Stimulated activated CD4-positive, alpha-beta T cell treated with anti-CD3 and anti-CD28 coated beads, Interleukin-1b, Interleukin-23, amount 100 ng/mL, for 48 hours (primary cell): Measurements from ENCODE around the gene IL18.
"Not testable (repeated sequence)": the region's sequence is repeated elsewhere in the genome, so short reads cannot be mapped to it uniquely, and the experiment has no call there.

Experiments used
- DNase-seq: peaks from one replicate; pipeline ENCODE4 v3.0.0-alpha.2; 2020

The IL18 gene

DNA sequence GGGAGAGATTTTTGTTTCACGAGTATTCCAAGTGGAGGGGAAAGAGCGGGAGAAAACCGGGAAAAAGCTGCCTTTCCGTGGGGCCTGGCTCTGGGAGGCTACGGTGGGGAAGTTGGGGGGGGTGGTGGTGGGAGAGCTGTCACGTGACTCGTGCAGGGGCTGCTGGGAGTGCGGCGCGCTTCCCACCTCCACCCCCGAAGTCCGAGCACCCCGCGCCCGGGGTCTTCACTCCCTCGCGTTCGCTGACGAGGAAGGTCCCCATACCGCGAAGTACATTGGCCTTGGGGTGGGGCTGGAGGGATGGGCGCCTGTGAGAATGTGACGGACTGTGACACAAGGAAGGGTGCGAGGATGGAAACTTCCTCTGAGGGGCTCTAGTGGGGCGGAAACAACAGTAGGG, 3.3 kb upstream of the IL18 start, which contains the start of gene TEX12:
TEX12 (plus strand) TSS at position 228 of the 400 bp plus-strand sequence. CDS start 1,897 bp downstream, outside the sequence.
- no peak for DNase-seq

- DNase-seq = no peak
Measured at GRCh38 chr11:112166562-112166961, 2.7 kb upstream of the IL18 start.

DNA sequence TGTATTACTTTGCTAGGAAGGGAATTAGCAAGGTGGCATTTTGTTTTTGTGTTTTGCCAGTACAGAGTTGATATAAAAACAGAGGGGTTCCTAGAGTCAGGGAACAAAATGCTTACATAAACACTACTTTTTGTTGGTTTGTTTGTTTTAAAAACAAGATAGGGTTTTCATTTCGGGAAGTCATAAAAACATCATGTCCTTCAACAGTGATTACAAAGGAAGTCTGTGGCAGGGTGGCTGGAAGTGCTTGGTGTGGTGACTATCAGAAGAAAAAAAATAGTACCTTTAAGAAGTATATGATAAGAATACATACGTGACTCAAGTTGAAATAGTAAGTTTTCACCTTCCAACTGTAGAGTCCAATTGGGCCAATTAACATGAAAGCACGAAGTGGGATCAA, 1.2 kb upstream of the IL18 start:
- no peak for DNase-seq

- DNase-seq = no peak
Measured at GRCh38 chr11:112162761-112163546, 940 bp downstream of the IL18 start.

GRCh38 chr11:112162200-112162599, 1.7 kb downstream of the IL18 start:
- DNase-seq = not testable (repeated sequence)

DNA sequence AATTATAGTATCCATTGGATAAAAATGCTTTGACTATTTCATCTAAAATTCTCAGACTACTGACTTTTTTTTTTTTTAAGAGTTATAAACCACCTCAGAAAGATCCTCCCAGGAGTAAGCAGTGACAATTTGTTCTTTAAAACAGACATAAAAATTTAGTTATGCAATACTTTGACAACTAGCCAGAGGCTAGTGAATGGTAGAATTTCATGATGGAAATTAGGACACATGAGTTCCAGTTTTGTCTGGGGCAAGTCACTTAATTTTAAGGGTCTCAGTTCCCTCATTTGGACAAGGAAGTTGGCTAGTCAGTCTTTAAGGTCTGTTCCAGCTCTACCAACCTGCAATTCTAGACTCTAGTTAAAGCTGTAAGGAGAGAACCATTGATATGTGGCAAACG, 2.9 kb downstream of the IL18 start:
- no peak for DNase-seq

DNA sequence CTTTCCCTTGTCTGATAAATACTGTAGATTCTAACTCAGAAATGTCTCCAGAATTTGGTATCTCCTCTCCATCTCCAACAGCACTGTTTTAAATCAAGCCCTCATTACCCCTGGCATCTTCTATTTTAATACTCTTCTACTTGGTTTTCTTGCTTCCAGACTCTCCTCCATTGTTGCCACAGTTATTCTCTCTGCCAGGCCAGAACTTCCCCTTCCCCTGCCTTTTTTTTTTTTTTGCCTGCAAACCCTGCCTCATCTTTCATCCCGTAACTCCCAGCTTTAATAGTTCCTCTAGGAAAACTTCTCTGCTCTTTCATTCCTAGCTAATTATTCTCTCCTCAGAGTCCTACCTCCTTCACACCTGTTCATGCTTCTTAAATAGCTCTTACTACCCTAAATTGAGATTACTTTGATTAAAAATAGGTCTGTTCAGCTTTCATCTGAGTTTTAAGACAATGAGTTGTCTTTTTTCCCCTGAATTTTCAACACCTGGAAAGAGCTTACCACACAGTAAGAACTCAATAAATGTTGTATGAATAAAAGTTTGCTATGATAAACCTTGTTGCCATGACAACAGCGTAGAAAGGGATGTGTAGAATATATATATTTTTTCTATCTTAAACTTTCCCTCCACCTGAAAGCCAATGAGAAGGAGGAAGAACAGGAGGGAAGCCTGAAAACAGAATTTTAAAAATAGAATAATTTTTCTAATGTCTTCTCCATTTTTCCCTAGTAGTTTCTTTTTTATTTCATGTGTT, 3.6 kb downstream of the IL18 start:
- no peak for DNase-seq

DNA sequence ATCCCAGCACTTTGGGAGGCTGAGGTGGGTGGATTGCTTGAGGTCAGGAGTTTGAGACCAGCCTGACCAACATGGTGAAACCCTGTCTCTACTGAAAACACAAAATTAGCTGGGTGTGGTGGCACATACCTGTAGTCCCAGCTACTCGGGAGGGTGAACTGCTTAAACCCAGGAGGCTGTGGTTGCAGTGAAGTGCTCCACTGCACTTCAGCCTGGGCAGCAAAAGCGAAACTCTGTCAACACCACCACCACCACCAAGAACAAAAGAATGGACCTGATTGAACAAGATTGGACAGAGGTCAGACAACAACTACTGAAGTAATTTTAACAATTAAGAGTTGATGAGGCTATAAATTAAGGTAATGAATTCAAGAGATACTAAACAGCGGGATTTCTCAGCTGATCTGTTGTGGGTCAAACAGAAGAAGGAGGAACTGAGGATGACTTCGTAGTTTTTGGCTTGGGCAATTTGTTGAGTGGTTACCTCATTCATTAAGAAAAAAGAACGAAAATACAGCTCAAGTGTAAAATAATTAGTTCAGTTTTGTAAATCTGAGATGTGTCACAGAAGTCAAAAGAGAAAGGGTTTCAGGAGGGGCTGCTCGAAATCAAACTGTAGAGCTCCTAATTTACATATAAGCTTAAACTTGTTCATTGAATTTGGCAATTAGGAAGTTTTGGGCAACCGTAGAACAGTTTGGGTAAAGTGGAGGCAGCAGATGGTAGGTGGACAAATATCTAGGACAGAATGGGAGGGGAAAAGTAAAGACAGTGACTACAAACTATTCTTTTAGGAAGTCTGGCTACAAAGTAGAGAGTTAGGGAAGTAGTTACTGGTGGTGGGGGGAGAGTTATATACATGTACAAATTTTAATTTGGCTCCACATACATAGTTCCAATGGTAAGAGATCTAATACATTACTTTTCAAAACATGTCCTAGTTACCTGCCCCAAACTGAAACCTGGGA, 4.5 kb downstream of the IL18 start:
- no peak for DNase-seq

GRCh38 chr11:112156956-112157766, 6.7 kb downstream of the IL18 start:
- DNase-seq = peak; percentile 11

GRCh38 chr11:112156153-112156955, 7.5 kb downstream of the IL18 start:
- DNase-seq = no peak

DNA sequence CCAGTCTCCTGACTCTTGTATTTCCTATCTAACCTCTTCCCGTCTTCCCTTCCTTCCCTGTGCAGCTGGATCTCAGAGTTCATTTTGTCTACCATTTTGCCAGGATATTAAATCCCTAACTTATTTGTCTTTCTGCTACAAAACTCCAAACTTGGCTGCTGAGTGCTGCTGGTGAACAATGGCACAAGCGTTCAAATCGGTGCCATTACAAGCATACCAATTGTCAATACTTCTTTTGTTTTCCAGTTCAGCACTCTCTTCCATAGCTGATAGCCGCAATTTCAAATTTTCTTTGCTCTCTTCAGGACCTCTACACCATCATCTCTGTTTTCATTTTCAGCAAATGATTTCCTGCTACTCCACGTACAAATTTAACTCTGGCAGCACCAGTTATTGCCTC, 13.4 kb downstream of the IL18 start:
- no peak for DNase-seq

DNA sequence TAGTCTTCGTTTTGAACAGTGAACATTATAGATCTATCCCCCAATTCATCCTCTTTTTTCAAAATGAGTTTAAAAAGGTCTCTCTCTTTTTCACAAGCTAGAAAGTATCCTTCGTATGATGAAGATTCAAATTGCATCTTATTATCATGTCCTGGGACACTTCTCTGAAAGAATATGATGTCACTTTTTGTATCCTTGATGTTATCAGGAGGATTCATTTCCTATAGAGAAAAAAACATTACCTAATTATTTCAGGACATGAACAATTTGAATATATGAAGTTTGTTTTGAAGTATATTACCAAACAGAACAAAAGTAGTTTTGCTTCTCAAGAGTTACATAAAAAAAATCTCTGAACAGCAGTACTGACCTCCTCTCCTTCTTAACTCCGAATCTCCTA, 20.3 kb downstream of the IL18 start:
- no peak for DNase-seq

DNA sequence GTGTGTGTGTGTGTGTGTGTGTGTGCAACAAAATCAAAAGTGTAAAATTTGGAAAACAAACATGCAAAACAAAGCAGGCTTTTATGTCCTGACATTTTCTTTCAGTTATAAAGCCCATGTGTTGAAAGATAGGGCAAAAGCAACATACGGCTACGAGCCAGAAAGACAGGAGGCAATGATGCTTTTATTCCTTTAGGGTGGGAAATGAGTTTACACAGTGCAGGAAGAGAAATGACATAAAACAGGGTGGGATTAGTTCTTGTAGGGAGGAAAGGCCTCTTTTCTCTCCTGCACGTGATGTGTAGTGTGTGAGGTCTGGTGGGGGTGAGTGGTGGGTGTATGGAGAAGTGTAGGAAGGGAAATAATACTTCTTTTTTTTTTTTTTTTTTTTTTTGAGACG, 29.4 kb downstream of the IL18 start:
- no peak for DNase-seq

DNA sequence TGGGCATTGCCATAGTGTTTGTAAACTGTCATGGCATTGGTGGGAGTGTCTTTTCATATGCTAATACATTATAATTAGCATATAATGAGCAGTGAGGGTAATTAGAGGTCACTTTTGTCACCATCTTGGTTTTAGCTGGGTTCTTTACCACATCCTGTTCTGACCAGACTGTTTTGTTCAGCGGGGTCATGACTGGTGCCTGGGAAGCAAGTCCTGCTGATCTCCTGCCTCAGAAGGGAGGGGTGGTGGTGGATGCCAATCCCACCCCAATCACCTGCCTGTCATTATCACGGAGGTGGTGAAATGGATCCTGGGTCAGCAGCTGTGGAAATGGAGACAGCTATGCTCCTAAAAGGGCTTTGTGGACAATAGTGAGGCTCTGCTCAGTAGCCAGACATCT, 31.2 kb downstream of the IL18 start:
- no peak for DNase-seq

DNA sequence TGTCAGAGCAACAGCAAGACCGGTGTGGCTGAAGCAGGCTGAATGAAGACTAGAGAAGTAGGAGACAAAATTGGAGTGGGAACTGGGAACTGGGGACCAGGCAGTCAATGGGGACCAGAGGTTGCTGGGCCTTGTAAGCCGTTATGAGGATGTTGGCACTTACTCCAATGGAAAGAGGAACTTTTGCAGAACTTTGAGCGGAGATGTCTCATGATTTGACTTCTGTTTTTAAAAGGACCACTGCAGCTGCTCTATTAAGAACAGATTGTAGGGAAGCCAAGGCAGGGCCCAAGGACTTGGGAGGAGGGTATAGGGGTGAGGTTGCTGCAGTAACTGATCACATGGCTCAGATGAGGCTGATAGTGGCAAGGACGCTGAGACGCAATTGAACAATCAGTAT, 34.2 kb downstream of the IL18 start:
- DNase-seq = no peak

GRCh38 chr11:112128483-112129121, 35.3 kb downstream of the IL18 start:
- DNase-seq = no peak

DNA sequence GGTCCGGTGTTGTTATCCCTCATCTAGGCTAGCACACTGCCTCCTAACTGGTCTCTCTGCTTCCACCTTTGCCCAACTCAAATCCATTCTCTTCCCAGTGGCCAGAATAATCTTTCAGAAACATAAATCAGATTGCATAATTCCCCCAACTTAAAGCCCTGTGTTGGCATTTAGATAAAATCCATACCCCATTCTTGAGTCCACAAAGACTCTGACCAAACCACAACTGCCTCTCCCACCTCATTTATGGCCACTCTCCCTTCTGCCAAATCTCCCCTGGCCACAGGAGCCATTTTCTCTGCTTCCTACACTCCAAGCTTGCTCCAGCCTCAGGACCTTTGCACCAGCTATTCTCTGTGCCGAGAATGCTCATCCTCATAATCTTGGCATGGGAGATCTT, 36.8 kb downstream of the IL18 start:
- DNase-seq = no peak

GRCh38 chr11:112123129-112123528, 40.8 kb downstream of the IL18 start:
- no peak for DNase-seq

- no peak for DNase-seq
Measured at GRCh38 chr11:112121981-112122615, 41.8 kb downstream of the IL18 start.

DNA sequence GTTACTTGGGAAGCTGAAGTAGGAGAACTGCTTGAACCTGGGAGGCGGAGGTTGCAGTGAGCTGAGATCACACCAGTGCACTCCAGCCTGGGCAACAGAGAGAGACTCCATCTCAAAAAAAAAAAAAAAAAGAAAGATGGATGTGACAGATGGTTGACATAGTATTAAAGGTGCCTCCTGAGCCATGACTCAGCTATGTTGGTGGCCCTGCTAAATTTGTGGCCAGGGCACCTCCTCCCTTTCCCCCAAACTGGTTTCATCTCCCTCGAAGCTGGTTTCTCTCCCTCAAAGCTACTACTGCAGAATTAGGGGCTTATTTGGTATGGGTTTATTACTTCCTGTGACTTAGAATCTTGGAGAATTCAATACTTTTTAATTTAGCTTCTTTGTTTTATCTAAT, 45.7 kb downstream of the IL18 start:
- DNase-seq = no peak
